ENCODE data around the gene EWSR1.

DNA sequence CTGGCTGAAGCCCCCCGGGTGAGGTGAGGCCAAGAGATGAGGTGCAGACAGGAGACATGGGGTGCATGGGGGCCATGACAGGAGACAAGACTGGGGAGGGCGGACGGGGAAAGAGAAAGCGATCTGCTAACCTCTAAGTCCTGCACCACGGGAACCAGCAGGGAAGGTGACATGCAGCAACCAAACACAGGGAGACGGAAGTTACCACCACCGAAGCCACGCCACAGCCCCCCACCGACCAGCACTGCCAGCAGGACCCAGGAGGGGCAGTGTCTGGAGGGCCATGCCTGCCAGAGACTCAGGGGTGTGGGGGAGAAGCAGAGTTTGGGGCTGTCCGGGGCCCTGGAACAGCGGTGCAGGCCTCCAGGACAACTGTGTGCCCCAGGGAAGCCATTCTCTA lies 61.5 kb downstream of the EWSR1 start:
- TF ChIP-seq EZH2 (IDR thresholded peaks at IDR 0.05; ENCODE audit: insufficient read depth, poor library complexity, severe bottlenecking): no peak
- TF ChIP-seq EZH2phosphoT487 (IDR thresholded peaks at IDR 0.05; ENCODE audit: insufficient read depth, low read depth): no peak

Measured in GM23248 (cell line).